Measurements from ENCODE around the gene FLRT2.

Gene FLRT2

DNA sequence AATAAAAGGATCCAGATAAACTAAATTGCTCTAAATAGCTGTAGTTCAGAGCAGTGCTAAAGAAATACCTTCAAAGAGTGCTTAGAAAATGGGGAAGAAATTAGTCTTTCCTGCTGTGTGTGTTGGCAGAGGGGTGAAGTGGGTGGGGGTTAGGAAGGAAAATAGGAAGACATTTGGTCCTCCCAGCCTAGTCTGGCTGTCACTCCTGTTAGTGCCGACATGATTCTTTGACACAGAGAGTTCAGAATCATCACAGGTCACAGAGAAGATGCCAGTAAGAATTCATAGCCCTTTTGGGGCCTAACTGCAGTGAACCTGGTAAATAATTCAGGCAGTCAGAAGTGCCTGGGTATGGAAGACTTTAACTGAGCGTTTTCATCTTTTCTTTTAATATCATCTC is 74.8 kb downstream of the FLRT2 start:
- H3K27ac ChIP-seq, result no peak overlapping the region
- no peak for TF ChIP-seq CTCF (conservative IDR thresholded peaks at IDR 0.05)

DNA sequence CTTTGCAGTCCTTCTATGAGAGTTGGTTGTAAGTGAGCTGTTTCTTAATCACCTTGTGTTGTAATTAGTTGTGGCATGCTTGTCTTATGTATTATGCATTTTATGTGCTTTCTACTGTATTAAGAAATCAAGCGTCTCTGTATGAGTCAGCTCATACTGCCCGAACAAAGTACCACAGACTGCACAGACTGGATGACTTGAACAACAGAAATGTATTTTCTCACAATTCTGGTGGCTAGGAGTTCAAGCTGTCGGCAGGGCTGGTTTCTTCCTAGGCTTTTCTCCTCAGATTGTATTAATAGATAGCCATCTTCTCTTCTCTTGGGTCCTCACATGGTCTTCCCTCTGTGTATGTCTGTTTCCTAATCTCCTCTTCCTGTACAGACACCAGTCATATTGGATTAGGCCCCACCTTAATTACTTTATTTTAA is 77.7 kb downstream of the FLRT2 start:
- no peak overlapping the region for H3K27ac ChIP-seq
- TF ChIP-seq CTCF (conservative IDR thresholded peaks at IDR 0.05), result no peak

- no peak for TF ChIP-seq CTCF (conservative IDR thresholded peaks at IDR 0.05)
- no peak overlapping the region for H3K27ac ChIP-seq
These were observed 83.6 kb downstream of the FLRT2 start for GRCh38 chr14:85613496-85613895.

- no peak for TF ChIP-seq CTCF (conservative IDR thresholded peaks at IDR 0.05)
- no peak overlapping the region for H3K27ac ChIP-seq
These were observed 86.5 kb downstream of the FLRT2 start for GRCh38 chr14:85616386-85616885.

- no peak for TF ChIP-seq CTCF (conservative IDR thresholded peaks at IDR 0.05)
- H3K27ac ChIP-seq, result no peak overlapping the region
These were observed 86.9 kb downstream of the FLRT2 start for GRCh38 chr14:85616886-85617285.

- no peak overlapping the region for H3K27ac ChIP-seq
- no peak for TF ChIP-seq CTCF (conservative IDR thresholded peaks at IDR 0.05)
These were observed 87.8 kb downstream of the FLRT2 start for GRCh38 chr14:85617791-85618190.

GRCh38 chr14:85618390-85618789 is 88.4 kb downstream of the FLRT2 start:
- no peak overlapping the region for H3K27ac ChIP-seq
- TF ChIP-seq CTCF (conservative IDR thresholded peaks at IDR 0.05), result no peak
